CD4-positive, CD25-positive, alpha-beta regulatory T cell (primary cell): ENCODE results near the gene ZBTB7B. TPM values are rescaled to one million over a fixed set of nuclear protein-coding genes. Genes with fewer than 3 reads are reported as not detected.
"Not testable (repeated sequence)": the region's sequence is repeated elsewhere in the genome, so short reads cannot be mapped to it uniquely, and the experiment has no call there.

Experiments
- ATAC-seq, 2 donors: fragments of 150-1000 bp; cut with Tn5 transposase; one replicate each; pipeline ENCODE4 v1.10.0; 2021; ENCODE audit warnings: low read depth in 2 of 2, moderate number of reproducible peaks in 2 of 2, moderate library complexity in 1 of 2
- DNase-seq, 3 donors: peaks; one replicate each; pipeline versions ENCODE4 v3.0.0 to v3.0.0-alpha.2; 2012 to 2022; ENCODE audit warnings: mixed read lengths in 1 of 3
- H3K27ac ChIP-seq: one replicate; pipeline ENCODE4 v1.7.0; 2013; ENCODE audit warnings: mild to moderate bottlenecking, low read length; ENCODE audit not compliant: insufficient read depth, poor library complexity, severe bottlenecking
- H3K27me3 ChIP-seq: one replicate; pipeline ENCODE4 v1.7.0; 2013; ENCODE audit warnings: low read length; ENCODE audit not compliant: control insufficient read depth, insufficient read depth
- H3K36me3 ChIP-seq: one replicate; pipeline ENCODE4 v1.7.0; 2013; ENCODE audit warnings: mild to moderate bottlenecking, low read length, moderate library complexity; ENCODE audit not compliant: control insufficient read depth, insufficient read depth
- H3K4me1 ChIP-seq: 2 replicates; pipeline ENCODE4 v1.7.0; 2013; ENCODE audit warnings: mild to moderate bottlenecking, low read length; ENCODE audit not compliant: insufficient read depth, control insufficient read depth, poor library complexity, severe bottlenecking
- H3K4me3 ChIP-seq: one replicate; pipeline ENCODE4 v1.7.0; 2013; ENCODE audit warnings: low read depth, mild to moderate bottlenecking, low read length, moderate library complexity
- H3K9me3 ChIP-seq, 2 experiments: 1 replicate in 1 of 2; 2 replicates in 1 of 2; pipeline ENCODE4 v1.7.0; 2013; ENCODE audit warnings: low read length in 2 of 2, mild to moderate bottlenecking in 1 of 2, moderate library complexity in 1 of 2; ENCODE audit not compliant: control insufficient read depth in 2 of 2
- H3K27ac Mint-ChIP-seq, 3 donors: one replicate each; pipeline ENCODE4 v1.8.0; 2020 to 2022; ENCODE audit warnings: mild to moderate bottlenecking in 3 of 3, mixed read lengths in 3 of 3, moderate library complexity in 2 of 3
- H3K27me3 Mint-ChIP-seq: one replicate; pipeline ENCODE4 v1.8.0; 2022; ENCODE audit warnings: mild to moderate bottlenecking, mixed read lengths
- H3K36me3 Mint-ChIP-seq: one replicate; pipeline ENCODE4 v1.8.0; 2020; ENCODE audit warnings: mixed read lengths
- H3K4me1 Mint-ChIP-seq, 4 donors: one replicate each; pipeline ENCODE4 v1.8.0; 2020 to 2022; ENCODE audit warnings: mixed read lengths in 4 of 4, mild to moderate bottlenecking in 1 of 4
- H3K4me3 Mint-ChIP-seq, 4 donors: one replicate each; pipeline ENCODE4 v1.8.0; 2020 to 2022; ENCODE audit warnings: mild to moderate bottlenecking in 4 of 4, mixed read lengths in 4 of 4, moderate library complexity in 3 of 4
- H3K9me3 Mint-ChIP-seq, 7 donors: one replicate each; pipeline ENCODE4 v1.8.0; 2020 to 2022; ENCODE audit warnings: mixed read lengths in 7 of 7, mild to moderate bottlenecking in 3 of 7, moderate library complexity in 2 of 7
- polyA plus RNA-seq, 4 donors: library from polyadenylated mRNA; unstranded; fragments of 300-500 nt; fragmentation: Illumina TruSeq; gene quantifications; one replicate each; pipeline ENCODE4 v1.2.3, GENCODE V29; 2021
- total RNA-seq: library from RNA; stranded (reverse); gene quantifications from one replicate; pipeline ENCODE4 v1.2.3, GENCODE V29; 2022

The ZBTB7B gene
- total and polyA plus RNA-seq, 5 donors from 2014 or later = 3.7 to 68.0 (median 6.2) TPM

- H3K36me3 ChIP-seq = peaks cover 5% of the 10 kb centered on the region
- Mint-ChIP-seq H3K27me3 (no peaks in the 10 kb centered on the region), H3K4me1 (peaks cover 0 to 37% (median 26%) of the 10 kb centered on the region in 4 donors), H3K36me3 (peaks cover 4% of the 10 kb centered on the region), H3K4me3 (no peak overlapping the region), H3K27ac (peak overlapping the region in 1 of 3 donors; percentile 78), H3K9me3 (no peaks in the 10 kb centered on the region)
- peak overlapping the region; percentile 98 for H3K27ac ChIP-seq
- peak overlapping the region; percentile 90 for H3K4me3 ChIP-seq
- H3K9me3 ChIP-seq = no peaks in the 10 kb centered on the region
- H3K4me1 ChIP-seq = peaks cover 50% of the 10 kb centered on the region
- no peaks in the 10 kb centered on the region for H3K27me3 ChIP-seq
- DNase-seq = peak; percentile 83 to 93 (median 89)
- ATAC-seq = no peak
These were observed 29.1 kb upstream of the ZBTB7B start for GRCh38 chr1:154973344-154974101.

GRCh38 chr1:154974102-154974807 lies 28.3 kb upstream of the ZBTB7B start, which contains the start of gene CKS1B:
Gene CKS1B (plus strand): TSS chr1:154974681. CDS start chr1:154974746, 65 bp downstream.
- Histone ChIP-seq H3K4me3 (peak within 1 kb of the TSS; percentile 95), H3K27me3 (no peaks in the 10 kb centered on the region), H3K27ac (peak within 1 kb of the TSS; percentile 98), H3K4me1 (peaks cover 50% of the 10 kb centered on the region), H3K36me3 (no peaks in the 10 kb centered on the region), H3K9me3 (no peaks in the 10 kb centered on the region)
- Mint-ChIP-seq H3K4me3 (no peak within 1 kb of the TSS), H3K27ac (no peak within 1 kb of the TSS), H3K36me3 (peaks cover 4% of the 10 kb centered on the region), H3K9me3 (no peaks in the 10 kb centered on the region), H3K4me1 (peaks cover 0 to 33% (median 25%) of the 10 kb centered on the region in 4 donors), H3K27me3 (no peaks in the 10 kb centered on the region)
- DNase-seq = peak; percentile 92 to 99 (median 99)
- ATAC-seq = peak; percentile 89 to 91

DNA sequence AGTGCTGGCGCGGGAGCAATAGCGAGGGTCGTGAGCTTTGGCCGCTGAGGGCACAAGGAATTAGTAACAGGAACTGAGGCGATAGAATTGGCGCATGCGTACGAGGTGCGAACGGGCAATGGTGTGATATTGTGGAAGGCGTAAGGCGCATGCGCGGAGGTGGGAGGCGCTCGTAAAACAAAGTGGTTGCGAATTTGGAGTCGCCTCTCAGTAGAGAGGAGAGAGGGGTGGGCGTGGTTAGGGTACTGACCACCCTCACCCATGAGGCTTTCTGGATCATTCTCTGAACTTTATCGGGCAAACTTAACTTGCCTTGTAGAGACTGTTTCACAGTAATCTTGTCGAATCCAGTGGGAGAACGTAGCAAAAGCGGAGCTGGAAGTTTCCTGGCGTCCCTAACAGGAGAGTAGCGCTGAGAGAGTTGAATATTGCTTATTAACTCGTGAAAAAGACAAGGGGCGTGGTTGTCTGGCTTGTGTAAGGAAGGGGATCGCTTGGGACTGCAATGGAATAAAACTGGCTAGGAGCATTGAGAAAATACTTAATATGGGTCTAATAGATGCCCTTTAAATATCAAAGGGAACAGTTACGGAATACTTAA lies 27.7 kb upstream of the ZBTB7B start:
- no peaks in the 10 kb centered on the region for H3K9me3 Mint-ChIP-seq
- no peak overlapping the region for H3K27ac Mint-ChIP-seq
- Histone ChIP-seq H3K36me3 (no peaks in the 10 kb centered on the region), H3K27ac (peak overlapping the region; percentile 98), H3K4me3 (peak overlapping the region; percentile 95), H3K9me3 (no peaks in the 10 kb centered on the region), H3K27me3 (no peaks in the 10 kb centered on the region), H3K4me1 (peaks cover 50% of the 10 kb centered on the region)
- H3K4me3 Mint-ChIP-seq = no peak overlapping the region
- peaks cover 0 to 27% (median 21%) of the 10 kb centered on the region in 4 donors for H3K4me1 Mint-ChIP-seq
- ATAC-seq = peak; percentile 26 to 39
- H3K27me3 Mint-ChIP-seq = no peaks in the 10 kb centered on the region
- DNase-seq = peak; percentile 93 to 97 (median 97)
- peaks cover 7% of the 10 kb centered on the region for H3K36me3 Mint-ChIP-seq

GRCh38 chr1:154975409-154976059 lies 27.1 kb upstream of the ZBTB7B start:
- no peak for ATAC-seq
- Histone ChIP-seq H3K27ac (peak overlapping the region; percentile 98), H3K36me3 (no peaks in the 10 kb centered on the region), H3K4me1 (peaks cover 47% of the 10 kb centered on the region), H3K27me3 (no peaks in the 10 kb centered on the region), H3K9me3 (no peaks in the 10 kb centered on the region), H3K4me3 (peak overlapping the region; percentile 95)
- Mint-ChIP-seq H3K9me3 (no peaks in the 10 kb centered on the region), H3K36me3 (peaks cover 7% of the 10 kb centered on the region), H3K4me1 (peaks cover 0 to 27% (median 21%) of the 10 kb centered on the region in 4 donors), H3K27me3 (no peaks in the 10 kb centered on the region), H3K27ac (no peak overlapping the region), H3K4me3 (no peak overlapping the region)
- DNase-seq = peak; percentile 38 to 75 (median 48)

DNA sequence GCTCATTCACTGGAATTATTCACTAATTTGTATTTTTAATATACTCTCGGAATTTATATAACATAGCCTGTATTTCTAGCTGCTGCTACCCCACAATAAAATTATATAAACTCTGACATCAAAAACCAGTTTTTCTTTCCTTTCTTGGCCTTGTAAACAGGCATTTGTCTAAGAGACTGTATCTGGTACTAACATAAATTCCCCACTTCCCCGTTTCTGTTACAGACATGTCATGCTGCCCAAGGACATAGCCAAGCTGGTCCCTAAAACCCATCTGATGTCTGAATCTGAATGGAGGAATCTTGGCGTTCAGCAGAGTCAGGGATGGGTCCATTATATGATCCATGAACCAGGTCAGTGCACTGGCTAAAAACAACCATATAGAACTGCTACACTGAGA lies 24.8 kb upstream of the ZBTB7B start:
- peak overlapping the region in 3 of 4 donors; percentile 20 to 35 (median 22) for H3K4me3 Mint-ChIP-seq
- H3K4me1 Mint-ChIP-seq, H3K36me3 ChIP-seq, H3K4me3 ChIP-seq, H3K9me3 ChIP-seq, H3K27ac ChIP-seq, DNase-seq, ATAC-seq, H3K36me3 Mint-ChIP-seq, H3K27me3 ChIP-seq, H3K9me3 Mint-ChIP-seq, H3K27me3 Mint-ChIP-seq: not testable (repeated sequence)
- peak overlapping the region in 1 of 3 donors; percentile 48 for H3K27ac Mint-ChIP-seq
- peaks cover 33% of the 10 kb centered on the region for H3K4me1 ChIP-seq

DNA sequence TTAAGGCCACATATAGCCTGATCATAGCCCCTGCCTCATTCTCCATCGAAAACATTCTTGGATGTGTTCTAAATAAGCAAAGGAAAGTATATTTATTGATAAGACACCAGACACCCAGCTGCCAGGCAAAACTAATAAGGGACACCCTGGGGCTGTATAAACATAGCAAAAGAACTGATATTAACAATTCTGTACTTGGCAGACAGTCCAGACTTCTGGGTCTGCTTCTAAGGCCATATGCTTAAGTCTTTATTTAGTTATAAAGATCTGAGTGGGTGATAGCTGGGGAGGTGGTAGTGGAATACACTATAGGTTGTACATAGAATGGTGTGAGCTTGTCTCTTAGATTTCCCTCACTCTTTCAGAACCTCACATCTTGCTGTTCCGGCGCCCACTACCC lies 24.2 kb upstream of the ZBTB7B start:
- Histone ChIP-seq H3K4me1 (peaks cover 30% of the 10 kb centered on the region), H3K4me3 (no peak overlapping the region), H3K9me3 (no peaks in the 10 kb centered on the region), H3K27ac (no peak overlapping the region), H3K27me3 (no peaks in the 10 kb centered on the region), H3K36me3 (no peaks in the 10 kb centered on the region)
- DNase-seq (no peak), ATAC-seq (no peak)
- no peak overlapping the region for H3K27ac Mint-ChIP-seq
- H3K4me3 Mint-ChIP-seq = no peak overlapping the region
- H3K4me1 Mint-ChIP-seq = peaks cover 0 to 6% (median 3%) of the 10 kb centered on the region in 4 donors
- H3K27me3 Mint-ChIP-seq = no peaks in the 10 kb centered on the region
- no peaks in the 10 kb centered on the region for H3K9me3 Mint-ChIP-seq
- H3K36me3 Mint-ChIP-seq = peaks cover 3% of the 10 kb centered on the region

- H3K27me3 ChIP-seq = no peaks in the 10 kb centered on the region
- H3K36me3 ChIP-seq = no peaks in the 10 kb centered on the region
- DNase-seq (no peak), ATAC-seq (no peak)
- Mint-ChIP-seq H3K27me3 (no peaks in the 10 kb centered on the region), H3K4me3 (no peak overlapping the region), H3K27ac (no peak overlapping the region), H3K36me3 (peaks cover 3% of the 10 kb centered on the region), H3K9me3 (no peaks in the 10 kb centered on the region), H3K4me1 (peaks cover 0 to 6% (median 2%) of the 10 kb centered on the region in 4 donors)
- peak overlapping the region; percentile 98 for H3K4me3 ChIP-seq
- H3K4me1 ChIP-seq = peaks cover 30% of the 10 kb centered on the region
- H3K27ac ChIP-seq = peak overlapping the region; percentile 85
- no peaks in the 10 kb centered on the region for H3K9me3 ChIP-seq
These were observed 20.3 kb upstream of the ZBTB7B start for GRCh38 chr1:154982341-154982740.
